Keratinocyte (primary cell): ENCODE data around the gene LRRC70.

ENCODE experiments used
- CTCF ChIP-seq, 3 experiments: IDR thresholded peaks in 1 of 3; conservative IDR thresholded peaks in 1 of 3; optimal IDR thresholded peaks in 1 of 3; 2 replicates in 2 of 3; 3 replicates in 1 of 3; pipeline versions ENCODE3 to v1.5.1; 2011; ENCODE audit warnings: low read length in 3 of 3, mild to moderate bottlenecking in 3 of 3, moderate library complexity in 2 of 3, control low read depth in 1 of 3, inconsistent platforms in 1 of 3; ENCODE audit not compliant: insufficient read depth in 2 of 3; ENCODE audit errors: extremely low read depth in 1 of 3
- EZH2 ChIP-seq: IDR thresholded peaks from one replicate; pipeline ENCODE4 v1.6.1; 2012; ENCODE audit warnings: inconsistent platforms, mild to moderate bottlenecking, low read length, moderate library complexity

DNA sequence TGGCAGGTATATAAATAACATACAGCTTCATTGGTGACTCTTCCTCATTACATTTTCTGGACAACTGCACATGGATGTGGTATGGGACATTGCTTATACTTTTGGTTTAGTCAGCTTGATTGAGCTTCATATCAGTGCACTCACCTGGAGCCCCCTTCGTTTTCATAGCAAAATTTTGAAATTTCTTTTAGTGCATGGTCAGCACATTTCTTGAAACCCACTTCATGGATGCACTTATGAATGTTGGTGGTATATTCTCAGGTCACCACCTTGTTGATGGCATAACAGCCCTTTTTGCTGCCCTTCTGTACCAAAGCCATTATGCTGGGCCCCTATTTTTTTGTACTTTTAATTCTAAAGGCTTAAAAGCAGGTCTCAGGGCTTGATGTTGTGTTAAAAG, 16.7 kb upstream of the LRRC70 start:
- TF ChIP-seq CTCF (optimal IDR thresholded peaks at IDR 0.05 in 1 of 3, IDR thresholded peaks at IDR 0.05 in 1 of 3, conservative IDR thresholded peaks at IDR 0.05 in 1 of 3; ENCODE audit: extremely low read depth in 1 of 3, insufficient read depth in 2 of 3, low read length in 3 of 3) (no peak), EZH2 (no peak)
